Stimulated activated CD4-positive, alpha-beta T cell treated with anti-CD3 and anti-CD28 coated beads, Interleukin-12 subunit alpha, Interleukin-12 subunit beta, amount 100 ng/mL, for 24 hours (primary cell): ENCODE data around the gene ZBTB16.

Source experiments
- DNase-seq, 2 experiments: peaks; one replicate each; pipeline ENCODE4 v3.0.0-alpha.2; 2020; ENCODE audit warnings: low read depth in 2 of 2

ZBTB16 gene

GRCh38 chr11:114130629-114131277 lies 71.2 kb downstream of the ZBTB16 start:
- DNase-seq: no peak

GRCh38 chr11:114131461-114131864 lies 72.0 kb downstream of the ZBTB16 start:
- DNase-seq: no peak

GRCh38 chr11:114132417-114132816 lies 72.9 kb downstream of the ZBTB16 start:
- DNase-seq: no peak

- DNase-seq: no peak
Observed at GRCh38 chr11:114132944-114133394, 73.5 kb downstream of the ZBTB16 start.

GRCh38 chr11:114133548-114134329 lies 74.2 kb downstream of the ZBTB16 start:
- no peak for DNase-seq

GRCh38 chr11:114134870-114135269 lies 75.4 kb downstream of the ZBTB16 start:
- DNase-seq: no peak

GRCh38 chr11:114135737-114136151 lies 76.2 kb downstream of the ZBTB16 start:
- no peak for DNase-seq

GRCh38 chr11:114136686-114137640 lies 77.5 kb downstream of the ZBTB16 start:
- no peak for DNase-seq

- DNase-seq: no peak
Observed at GRCh38 chr11:114137838-114138237, 78.3 kb downstream of the ZBTB16 start.

GRCh38 chr11:114138411-114138810 lies 78.9 kb downstream of the ZBTB16 start:
- DNase-seq: no peak

GRCh38 chr11:114140826-114141225 lies 81.3 kb downstream of the ZBTB16 start:
- DNase-seq: no peak

GRCh38 chr11:114141863-114142580 lies 82.5 kb downstream of the ZBTB16 start:
- DNase-seq: no peak

GRCh38 chr11:114142707-114143106 lies 83.2 kb downstream of the ZBTB16 start:
- DNase-seq: no peak

GRCh38 chr11:114145166-114145775 lies 85.8 kb downstream of the ZBTB16 start:
- no peak for DNase-seq

GRCh38 chr11:114147375-114148012 lies 88.0 kb downstream of the ZBTB16 start:
- DNase-seq: no peak

GRCh38 chr11:114148013-114148382 lies 88.5 kb downstream of the ZBTB16 start:
- DNase-seq: no peak

GRCh38 chr11:114149689-114150407 lies 90.3 kb downstream of the ZBTB16 start:
- DNase-seq: no peak

- no peak for DNase-seq
Observed at GRCh38 chr11:114150671-114151070, 91.2 kb downstream of the ZBTB16 start.

- no peak for DNase-seq
Observed at GRCh38 chr11:114151631-114152030, 92.1 kb downstream of the ZBTB16 start.

- DNase-seq: no peak
Observed at GRCh38 chr11:114152162-114152561, 92.7 kb downstream of the ZBTB16 start.
